Melanocyte of skin (primary cell): ENCODE data around the gene FAM25G. TPM values are rescaled to one million over a fixed set of nuclear protein-coding genes. Genes with fewer than 3 reads are reported as not detected.

ENCODE experiments used
- small RNA-seq, 2 donors: library from RNA; depleted of rRNA; stranded (forward); fragments of <200 nt; gene quantifications; one replicate each; pipeline ENCODE3, GENCODE V24; 2012
- total RNA-seq, 2 donors: library from RNA; depleted of rRNA; stranded (reverse); fragments of >200 nt; gene quantifications; 2 replicates each; pipeline ENCODE4 v1.2.3, GENCODE V29; 2012

The FAM25G gene
- not detected for total RNA-seq

GRCh38 chr10:47491600-47491999 is at the start of gene FAM25G:
Gene FAM25G (minus strand): TSS chr10:47491700. CDS start chr10:47491674, 26 bp downstream.

GRCh38 chr10:47523475-47523874 is 32.0 kb upstream of the FAM25G start, which contains the start of gene AGAP9:
Gene AGAP9 (minus strand): TSS chr10:47523638. CDS start chr10:47523526, 112 bp downstream.

GRCh38 chr10:47483923-47484322 is 7.6 kb downstream of the FAM25G start, which contains the start of gene ANXA8:
Gene ANXA8 (minus strand): TSS chr10:47484115. CDS start chr10:47483933, 182 bp downstream.

Small RNAs within 50 kb of the gene (small RNA-seq; reads per million reads assigned to genes)
- gene AL591684.3 (0 reads per million in 2 donors), gene RNA5SP312 (0 reads per million in 2 donors)

Other genes starting within 250 kb of the FAM25G start
- gene GDF10, start 191.5 kb downstream of the FAM25G start, total RNA-seq, result not detected
- gene GDF2, start 169.2 kb downstream of the FAM25G start, total RNA-seq, result not detected
- gene RBP3, start 143.3 kb downstream of the FAM25G start, total RNA-seq, result not detected
- under 1 TPM in 1 of 2 donors, not detected in 1; under 0.01 TPM for gene ZNF488, start 107.4 kb downstream of the FAM25G start, total RNA-seq
- gene ANXA8, start 7.6 kb downstream of the FAM25G start, total RNA-seq, result not detected
- gene AGAP9, start 31.9 kb upstream of the FAM25G start, total RNA-seq, result 1 to 10 TPM; 1.3 to 2.8 TPM